Body of pancreas (tissue), 4 donors: ENCODE results near the gene PTX4. TPM values are rescaled to one million over a fixed set of nuclear protein-coding genes. Genes with fewer than 3 reads are reported as not detected.

Source experiments
- ATAC-seq: fragments of 150-250 bp; one replicate; pipeline ENCODE4 v1.9.1; 2016
- DNase-seq, 4 donors: peaks; one replicate each; pipeline ENCODE4 v3.0.0-alpha.2; 2019
- H3K27ac ChIP-seq, 4 donors: fragments of 200-600 bp; sonication (generic); 1 replicate in 3 of 4; 2 replicates in 1 of 4; pipeline versions ENCODE4 v1.5.1 to v1.6.1; 2016 to 2019; ENCODE audit warnings: mild to moderate bottlenecking in 1 of 4, mixed read lengths in 1 of 4, moderate library complexity in 1 of 4
- H3K27me3 ChIP-seq, 2 donors: fragments of 200-600 bp; sonication (generic); one replicate each; pipeline ENCODE4 v1.6.0; 2016; ENCODE audit warnings: mild to moderate bottlenecking in 1 of 2
- H3K36me3 ChIP-seq, 2 donors: fragments of 200-600 bp; sonication (generic); replicated peaks in 1 of 2; 2 replicates each; pipeline ENCODE4 v1.5.1; 2016; ENCODE audit warnings: low read depth in 2 of 2; ENCODE audit not compliant: insufficient read depth in 1 of 2
- H3K4me1 ChIP-seq: fragments of 200-600 bp; sonication (generic); one replicate; pipeline ENCODE4 v1.6.0; 2016
- H3K4me3 ChIP-seq, 2 donors: fragments of 200-600 bp; sonication (generic); 1 replicate in 1 of 2; 2 replicates in 1 of 2; pipeline ENCODE4 v1.5.1; 2016 to 2019
- H3K9me3 ChIP-seq, 3 donors: fragments of 200-600 bp; sonication (generic); 1 replicate in 2 of 3; 2 replicates in 1 of 3; pipeline ENCODE4 v1.5.1; 2016
- CTCF ChIP-seq, 7 experiments: fragments of 450-650 bp in 4 of 7; fragments of 200-600 bp in 3 of 7; sonication (generic) in 3 of 7; IDR thresholded peaks; one replicate each; pipeline ENCODE4 v1.5.1; 2016 to 2019; ENCODE audit warnings: antibody characterized with exemption in 7 of 7
- POLR2A ChIP-seq, 3 donors: fragments of 450-650 bp; IDR thresholded peaks; one replicate each; pipeline ENCODE4 v1.6.1; 2016; ENCODE audit warnings: antibody characterized with exemption in 3 of 3, mild to moderate bottlenecking in 2 of 3
- WGBS, 2 donors: methylation state at CpG; one replicate each; pipeline ENCODE4 v1.1.5; 2017; 5-methylcytosine and 5-hydroxymethylcytosine counted together
- intact Hi-C: fragments of 100-400 bp; cut with DNase I; formaldehyde crosslinking; loops from one replicate; pipeline ENCODE4 v1.15.1; 2023
- total RNA-seq, 2 donors: library from RNA; depleted of rRNA; stranded (reverse); fragments of >200 nt; gene quantifications; one replicate each; pipeline ENCODE4 v1.1.0, GENCODE V29; 2016

The PTX4 gene
- total RNA-seq, 2 donors from 2014 or later: not detected

DNA sequence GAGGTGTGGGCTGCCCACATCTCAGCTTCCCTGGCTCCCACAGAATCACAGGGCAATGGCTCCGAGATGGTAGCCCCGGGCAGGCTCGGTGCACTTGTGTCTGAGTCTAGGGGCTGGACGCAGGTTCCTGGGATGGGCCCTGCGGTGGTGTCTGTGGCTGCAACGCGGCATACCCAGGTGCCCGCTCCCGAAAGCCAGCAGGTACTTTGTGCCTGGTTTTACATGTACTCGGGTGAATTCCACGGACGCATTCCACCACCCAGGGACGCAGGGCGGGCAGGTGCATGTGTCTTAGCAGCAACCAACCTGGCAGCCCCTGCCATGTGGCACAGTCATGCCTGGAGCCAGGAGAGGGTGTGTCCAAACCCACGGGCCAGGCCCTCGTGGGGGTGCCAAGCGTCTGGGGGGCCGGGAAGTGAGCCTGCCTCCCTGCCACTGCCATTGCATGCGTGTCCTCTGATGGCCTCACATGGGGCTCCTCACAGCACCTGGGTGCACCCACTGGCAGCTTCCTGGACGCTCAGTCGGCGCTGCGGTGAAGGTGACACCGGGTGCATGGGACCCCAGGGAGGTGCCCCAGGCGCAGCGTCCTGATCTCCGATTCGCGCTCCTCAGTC is 40.3 kb upstream of the PTX4 start:
- Histone ChIP-seq H3K4me3 (no peak overlapping the region), H3K4me1 (peaks cover 19% of the 10 kb centered on the region), H3K27ac (no peak overlapping the region), H3K9me3 (no peaks in the 10 kb centered on the region), H3K36me3 (no peaks in the 10 kb centered on the region), H3K27me3 (no peaks in the 10 kb centered on the region)
- intact Hi-C loops: no loop called here
- 86 to 93% methylated on average over 14 to 29 of the region's 29 CpGs for WGBS, 2 donors
- no peak for TF ChIP-seq CTCF (IDR thresholded peaks at IDR 0.05)
- TF ChIP-seq POLR2A (IDR thresholded peaks at IDR 0.05): no peak
- DNase-seq (no peak), ATAC-seq (no peak)

GRCh38 chr16:1527836-1528811 is 39.4 kb upstream of the PTX4 start:
- Histone ChIP-seq H3K4me1 (peaks cover 19% of the 10 kb centered on the region), H3K36me3 (no peaks in the 10 kb centered on the region), H3K27ac (peak overlapping the region in 3 of 4 donors; percentile 10 to 62 (median 59)), H3K4me3 (no peak overlapping the region), H3K9me3 (no peaks in the 10 kb centered on the region), H3K27me3 (no peaks in the 10 kb centered on the region)
- no peak for TF ChIP-seq POLR2A (IDR thresholded peaks at IDR 0.05)
- no peak for TF ChIP-seq CTCF (IDR thresholded peaks at IDR 0.05)
- peak; percentile 57 for ATAC-seq
- peak; percentile 57 to 78 (median 72) for DNase-seq
- 37 to 53% methylated on average over 19 to 40 of the region's 42 CpGs for WGBS, 2 donors
- intact Hi-C loops: no loop called here

GRCh38 chr16:1526608-1527555 is 38.1 kb upstream of the PTX4 start:
- Histone ChIP-seq H3K9me3 (no peaks in the 10 kb centered on the region), H3K4me3 (no peak overlapping the region), H3K27ac (peak overlapping the region in 3 of 4 donors; percentile 10 to 62 (median 59)), H3K27me3 (no peaks in the 10 kb centered on the region), H3K4me1 (peaks cover 19% of the 10 kb centered on the region), H3K36me3 (no peaks in the 10 kb centered on the region)
- no peak for ATAC-seq
- TF ChIP-seq POLR2A (IDR thresholded peaks at IDR 0.05) (no peak), CTCF (IDR thresholded peaks at IDR 0.05) (no peak)
- DNase-seq: no peak
- WGBS, 2 donors: 82 to 83% methylated on average over 16 to 26 of the region's 38 CpGs
- intact Hi-C loops: no loop called here

- WGBS, 2 donors: 84 to 97% methylated on average over 18 to 31 of the region's 44 CpGs
- TF ChIP-seq CTCF (IDR thresholded peaks at IDR 0.05): no peak
- no peak for TF ChIP-seq POLR2A (IDR thresholded peaks at IDR 0.05)
- ATAC-seq (no peak), DNase-seq (no peak)
- no peaks in the 10 kb centered on the region for H3K36me3 ChIP-seq
- intact Hi-C loops: no loop called here
- no peaks in the 10 kb centered on the region for H3K9me3 ChIP-seq
- H3K27me3 ChIP-seq: no peaks in the 10 kb centered on the region
- H3K27ac ChIP-seq: no peak overlapping the region
- no peak overlapping the region for H3K4me3 ChIP-seq
- peaks cover 19% of the 10 kb centered on the region for H3K4me1 ChIP-seq
Observed at GRCh38 chr16:1525871-1526607, 37.3 kb upstream of the PTX4 start.
